ENCODE measurements around the gene GRM5.

Gene GRM5

DNA sequence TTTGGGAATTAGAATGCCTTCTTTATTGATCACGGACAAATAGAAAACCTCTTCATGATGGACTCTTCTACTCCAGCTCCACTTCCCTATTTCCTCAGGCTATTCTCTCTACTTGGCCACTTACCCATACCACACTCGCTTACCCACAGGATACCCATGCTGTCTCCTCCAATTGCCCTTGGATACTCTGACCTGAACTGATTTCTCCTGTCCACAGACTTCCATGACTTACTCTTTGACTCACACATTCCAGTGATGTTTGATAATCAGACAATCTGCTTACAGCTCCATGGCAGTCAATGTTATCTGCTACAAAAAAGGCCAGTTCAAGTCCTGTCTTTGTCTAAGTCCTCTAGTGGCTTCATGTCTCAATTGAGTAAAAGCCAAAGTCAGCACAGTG lies 436.3 kb downstream of the GRM5 start:
- TF ChIP-seq, protein P1, sequence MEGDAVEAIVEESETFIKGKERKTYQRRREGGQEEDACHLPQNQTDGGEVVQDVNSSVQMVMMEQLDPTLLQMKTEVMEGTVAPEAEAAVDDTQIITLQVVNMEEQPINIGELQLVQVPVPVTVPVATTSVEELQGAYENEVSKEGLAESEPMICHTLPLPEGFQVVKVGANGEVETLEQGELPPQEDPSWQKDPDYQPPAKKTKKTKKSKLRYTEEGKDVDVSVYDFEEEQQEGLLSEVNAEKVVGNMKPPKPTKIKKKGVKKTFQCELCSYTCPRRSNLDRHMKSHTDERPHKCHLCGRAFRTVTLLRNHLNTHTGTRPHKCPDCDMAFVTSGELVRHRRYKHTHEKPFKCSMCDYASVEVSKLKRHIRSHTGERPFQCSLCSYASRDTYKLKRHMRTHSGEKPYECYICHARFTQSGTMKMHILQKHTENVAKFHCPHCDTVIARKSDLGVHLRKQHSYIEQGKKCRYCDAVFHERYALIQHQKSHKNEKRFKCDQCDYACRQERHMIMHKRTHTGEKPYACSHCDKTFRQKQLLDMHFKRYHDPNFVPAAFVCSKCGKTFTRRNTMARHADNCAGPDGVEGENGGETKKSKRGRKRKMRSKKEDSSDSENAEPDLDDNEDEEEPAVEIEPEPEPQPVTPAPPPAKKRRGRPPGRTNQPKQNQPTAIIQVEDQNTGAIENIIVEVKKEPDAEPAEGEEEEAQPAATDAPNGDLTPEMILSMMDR (conservative IDR thresholded peaks at IDR 0.05; ENCODE audit: low read depth, low read length): no peak
- H3K4me3 ChIP-seq (ENCODE audit: low read length): no peak overlapping the region
- DNase-seq (ENCODE audit: low read depth): no peak

DNA sequence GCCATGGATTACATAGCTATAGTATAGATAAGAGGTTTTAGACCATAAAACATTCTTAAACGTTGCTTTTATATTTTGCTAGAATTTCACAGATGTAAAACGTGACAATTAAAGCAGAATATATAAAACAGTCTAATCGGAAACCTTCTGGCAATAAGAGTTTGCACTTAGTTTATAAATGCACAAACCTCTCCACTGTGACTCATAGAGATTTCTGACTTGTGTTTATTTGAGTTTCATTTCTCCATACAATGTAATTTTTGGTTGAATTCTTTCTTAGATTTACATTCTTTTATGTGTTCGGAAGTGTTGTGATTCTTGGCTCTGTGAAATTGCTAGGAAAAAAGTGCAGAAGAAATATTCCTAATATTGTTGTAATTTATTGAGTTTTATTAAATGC lies 439.6 kb downstream of the GRM5 start:
- DNase-seq (ENCODE audit: low read depth): no peak
- TF ChIP-seq, protein P1 (conservative IDR thresholded peaks at IDR 0.05; ENCODE audit: low read depth, low read length): no peak
- no peak overlapping the region for H3K4me3 ChIP-seq (ENCODE audit: low read length)

DNA sequence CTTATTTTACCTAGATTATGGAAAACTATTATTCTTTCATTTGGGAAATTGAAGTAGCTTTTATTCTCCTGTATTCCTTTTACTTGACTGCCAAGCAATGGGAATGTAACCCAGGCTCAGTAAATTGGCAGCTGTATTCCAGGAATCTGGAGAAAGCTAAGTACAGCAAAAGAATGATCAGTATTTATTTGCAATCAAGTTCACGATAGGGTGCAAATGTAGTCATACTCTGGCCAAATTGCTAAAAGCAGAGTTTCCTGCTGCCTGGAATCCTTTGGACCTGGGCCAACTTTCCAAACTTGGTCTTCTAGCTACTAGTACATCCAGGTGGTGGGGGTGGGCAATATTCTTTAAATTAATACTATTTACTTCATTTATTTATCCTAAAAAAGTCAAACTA lies 442.3 kb downstream of the GRM5 start:
- no peak overlapping the region for H3K4me3 ChIP-seq (ENCODE audit: low read length)
- TF ChIP-seq, protein P1 (conservative IDR thresholded peaks at IDR 0.05; ENCODE audit: low read depth, low read length): no peak
- no peak for DNase-seq (ENCODE audit: low read depth)

DNA sequence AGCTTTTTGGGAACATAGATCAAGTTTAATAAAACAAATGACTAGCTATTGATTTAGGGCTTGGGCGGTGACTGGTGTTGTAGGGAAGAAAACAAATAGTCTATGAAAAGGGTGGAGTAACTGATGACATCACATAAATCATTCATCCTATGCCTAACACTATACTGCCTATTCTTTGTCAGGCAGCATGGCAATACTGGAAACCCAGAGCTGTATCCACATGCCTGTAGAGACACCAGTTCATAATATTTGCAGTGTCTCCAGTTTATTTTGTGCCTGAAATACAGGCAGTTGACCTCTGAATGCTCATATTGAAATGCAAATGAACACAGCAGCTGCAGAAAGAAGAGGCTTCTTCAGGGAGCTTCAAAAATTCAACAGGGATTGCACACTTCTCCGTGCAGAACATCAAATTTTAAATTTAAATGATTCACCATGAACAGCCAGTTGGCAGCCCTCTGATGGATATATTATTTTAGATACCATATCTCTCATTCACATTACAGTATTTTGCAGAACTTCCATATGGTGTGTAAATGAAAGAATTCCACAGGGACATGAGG lies 445.1 kb downstream of the GRM5 start:
- TF ChIP-seq, protein P1 (conservative IDR thresholded peaks at IDR 0.05; ENCODE audit: low read depth, low read length): no peak
- DNase-seq (ENCODE audit: low read depth): no peak
- H3K4me3 ChIP-seq (ENCODE audit: low read length): no peak overlapping the region

DNA sequence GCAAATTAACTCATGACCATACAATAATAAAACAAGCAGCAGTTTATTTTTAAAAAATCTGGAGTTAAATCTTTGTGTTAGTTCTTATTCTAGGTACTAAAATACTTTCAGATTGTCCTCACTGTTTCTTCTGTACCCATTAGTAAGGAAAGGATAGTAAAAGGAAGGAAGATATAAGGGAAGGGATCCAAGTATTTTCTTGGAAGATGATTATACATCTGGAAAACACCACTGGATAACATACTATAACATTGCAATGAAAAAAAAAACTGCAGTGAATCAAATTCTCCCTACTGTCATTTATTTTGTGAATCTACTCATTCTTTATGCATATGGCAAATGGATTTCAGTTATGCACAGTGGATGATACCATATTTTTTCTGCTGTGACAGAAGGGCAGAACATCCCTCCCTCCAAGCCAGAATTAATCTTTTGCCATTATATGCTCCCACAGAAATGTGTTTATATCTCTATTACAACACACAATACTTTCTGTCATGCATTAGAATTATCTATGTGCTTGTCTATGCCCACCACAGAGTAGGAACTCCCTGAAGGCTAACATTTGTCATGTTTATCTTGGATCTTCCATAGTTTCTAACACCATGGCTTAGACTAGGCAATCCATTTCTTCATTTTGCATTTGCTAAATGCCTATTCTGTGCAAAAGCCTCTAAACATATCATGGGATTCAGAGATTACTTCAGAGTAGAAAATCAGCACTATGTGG lies 446.0 kb downstream of the GRM5 start:
- no peak overlapping the region for H3K4me3 ChIP-seq (ENCODE audit: low read length)
- DNase-seq (ENCODE audit: low read depth): no peak
- TF ChIP-seq, protein P1 (conservative IDR thresholded peaks at IDR 0.05; ENCODE audit: low read depth, low read length): no peak

DNA sequence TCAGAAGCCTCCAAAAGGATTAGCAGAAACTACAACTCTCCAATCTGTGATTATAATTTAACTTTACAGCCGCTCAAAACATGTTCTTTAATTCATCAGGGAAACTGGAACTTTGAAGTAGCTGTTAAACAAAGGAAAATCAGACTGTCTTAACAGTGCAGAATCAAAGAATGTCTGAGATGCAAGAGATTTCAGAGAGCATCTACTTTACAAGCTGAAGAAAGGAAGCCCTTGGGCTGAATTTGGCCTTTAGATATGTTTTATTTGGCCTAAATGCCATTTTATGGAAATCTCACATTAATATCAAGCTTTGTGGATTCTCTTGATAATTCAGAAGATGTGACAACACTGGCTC lies 446.7 kb downstream of the GRM5 start:
- H3K4me3 ChIP-seq (ENCODE audit: low read length): no peak overlapping the region
- TF ChIP-seq, protein P1 (conservative IDR thresholded peaks at IDR 0.05; ENCODE audit: low read depth, low read length): no peak
- DNase-seq (ENCODE audit: low read depth): no peak
